ENCODE data around the gene ASIC3.
"Not testable (repeated sequence)": the region's sequence is repeated elsewhere in the genome, so short reads cannot be mapped to it uniquely, and the experiment has no call there.

Gene ASIC3

GRCh38 chr7:151014950-151015349 is 33.4 kb upstream of the ASIC3 start:
- no peak for DNase-seq

- DNase-seq = no peak
These were observed 32.4 kb upstream of the ASIC3 start for GRCh38 chr7:151015967-151016366.

GRCh38 chr7:151016505-151016904 is 31.8 kb upstream of the ASIC3 start:
- DNase-seq = no peak

- DNase-seq = no peak
These were observed 31.4 kb upstream of the ASIC3 start for GRCh38 chr7:151016942-151017341.

- DNase-seq = no peak
These were observed 30.9 kb upstream of the ASIC3 start for GRCh38 chr7:151017370-151017952.

GRCh38 chr7:151017953-151018420 is 30.3 kb upstream of the ASIC3 start:
- DNase-seq = peak; percentile 94

- DNase-seq = no peak
These were observed 29.8 kb upstream of the ASIC3 start for GRCh38 chr7:151018421-151019129.

- no peak for DNase-seq
These were observed 29.2 kb upstream of the ASIC3 start for GRCh38 chr7:151019130-151019447.

- DNase-seq = no peak
These were observed 28.1 kb upstream of the ASIC3 start for GRCh38 chr7:151020231-151020630.

- no peak for DNase-seq
These were observed 25.1 kb upstream of the ASIC3 start for GRCh38 chr7:151023232-151023631.

GRCh38 chr7:151024435-151025056 is 23.8 kb upstream of the ASIC3 start, which contains the start of gene ATG9B:
TSS of gene ATG9B (minus strand) at chr7:151024494. CDS start at chr7:151024423, 71 bp downstream.
- no peak for DNase-seq

GRCh38 chr7:151025924-151026671 is 22.2 kb upstream of the ASIC3 start:
- DNase-seq = no peak

GRCh38 chr7:151026771-151027727 is 21.3 kb upstream of the ASIC3 start:
- not testable (repeated sequence) for DNase-seq

- not testable (repeated sequence) for DNase-seq
These were observed 20.6 kb upstream of the ASIC3 start for GRCh38 chr7:151027728-151028130.

GRCh38 chr7:151028131-151028947 is 20.0 kb upstream of the ASIC3 start, which contains the start of gene ABCB8:
TSS of gene ABCB8 (plus strand) at chr7:151028450. CDS start at chr7:151028516, 66 bp downstream.
- peak; percentile 99 for DNase-seq

- no peak for DNase-seq
These were observed 19.3 kb upstream of the ASIC3 start for GRCh38 chr7:151028948-151029501.

GRCh38 chr7:151031011-151031410 is 17.3 kb upstream of the ASIC3 start:
- DNase-seq = no peak

GRCh38 chr7:151032936-151033863 is 15.1 kb upstream of the ASIC3 start:
- DNase-seq = no peak

GRCh38 chr7:151033864-151034249 is 14.5 kb upstream of the ASIC3 start:
- DNase-seq = no peak
